Heart left ventricle (tissue), 16 donors: Measurements from ENCODE around the gene UCP1. TPM values are rescaled to one million over a fixed set of nuclear protein-coding genes. Genes with fewer than 3 reads are reported as not detected.

Experiments
- ATAC-seq, 4 donors: fragments of 200-7000 bp; cut with Tn5 transposase; one replicate each; pipeline ENCODE4 v1.9.1; 2020 to 2022; ENCODE audit warnings: moderate library complexity in 4 of 4, mild to moderate bottlenecking in 3 of 4, moderate number of reproducible peaks in 1 of 4
- DNase-seq, 5 donors: peaks; one replicate each; pipeline ENCODE4 v3.0.0-alpha.2; 2020
- H3K27ac ChIP-seq, 12 donors: fragments of 200-600 bp; sonication (generic) in 4 of 12; one replicate each; pipeline versions ENCODE4 v1.5.0 to v1.8.0; 2016 to 2022; ENCODE audit warnings: mild to moderate bottlenecking in 2 of 12
- H3K27me3 ChIP-seq, 9 donors: fragments of 200-600 bp; sonication (generic) in 2 of 9; one replicate each; pipeline versions ENCODE4 v1.5.1 to v1.8.0; 2016 to 2022; ENCODE audit warnings: mild to moderate bottlenecking in 3 of 9
- H3K36me3 ChIP-seq, 9 donors: fragments of 200-600 bp; sonication (generic) in 2 of 9; one replicate each; pipeline versions ENCODE4 v1.5.0 to v1.8.0; 2018 to 2022; ENCODE audit warnings: mild to moderate bottlenecking in 2 of 9
- H3K4me1 ChIP-seq, 12 donors: fragments of 200-600 bp; sonication (generic) in 4 of 12; one replicate each; pipeline versions ENCODE4 v1.5.0 to v1.8.0; 2016 to 2022; ENCODE audit warnings: mild to moderate bottlenecking in 3 of 12
- H3K4me3 ChIP-seq, 12 donors: fragments of 200-600 bp; sonication (generic) in 4 of 12; one replicate each; pipeline versions ENCODE4 v1.5.0 to v1.8.0; 2017 to 2022; ENCODE audit warnings: mild to moderate bottlenecking in 9 of 12, moderate library complexity in 4 of 12
- H3K9me3 ChIP-seq, 12 donors: fragments of 200-600 bp; sonication (generic) in 4 of 12; one replicate each; pipeline versions ENCODE4 v1.5.0 to v1.8.0; 2016 to 2022; ENCODE audit warnings: mild to moderate bottlenecking in 1 of 12
- POLR2A ChIP-seq, 2 donors: fragments of 450-650 bp; IDR thresholded peaks; one replicate each; pipeline ENCODE4 v1.6.1; 2017; ENCODE audit warnings: antibody characterized with exemption in 2 of 2, mild to moderate bottlenecking in 2 of 2, moderate library complexity in 2 of 2
- WGBS, 4 donors: extraction: QIAGEN DNeasy Blood & Tissue Kit in 2 of 4; methylation state at CpG; one replicate each; pipeline versions ENCODE4 v1.1.5 to v1.1.7; 2013 to 2018; 5-methylcytosine and 5-hydroxymethylcytosine counted together
- intact Hi-C, 10 donors: fragments of 100-400 bp; cut with DNase I; formaldehyde crosslinking; loops; one replicate each; pipeline versions ENCODE4 v1.11.1 to v1.14.2; 2022
- polyA plus RNA-seq, 2 donors: library from polyadenylated mRNA; stranded (reverse); fragments of 200-250 nt; gene quantifications; one replicate each; pipeline ENCODE4 v1.2.3, GENCODE V29; 2013
- total RNA-seq, 9 donors: library from RNA; depleted of rRNA in 2 of 9; stranded (reverse); fragments of >200 nt in 2 of 9; fragmentation: NEBNext Ultra II Directional in 3 of 9; extraction: Animal tissue kit (Norgen Biotek cat#: 25700) in 3 of 9; gene quantifications; one replicate each; pipeline versions ENCODE4 v1.1.0 to v1.2.4, GENCODE V29; 2016 to 2023
- TF ChIP-seq, protein P1 (sequence below), 12 donors: fragments of 200-600 bp; sonication (generic) in 4 of 12; IDR thresholded peaks; one replicate each; pipeline versions ENCODE4 v1.5.0 to v1.8.0; 2018 to 2022; ENCODE audit warnings: antibody characterized with exemption in 12 of 12, mild to moderate bottlenecking in 5 of 12
- donor health status: ischemic (EF 13 %, LVEDD 7.1; RV severe dilation, severe dysfunction).
- donor health status: healthy with polysubstance abuse.
- donor health status: DM: no; HTN: yes; CAD: no.
- donor health status: DM: no; HTN: no; CAD: no.
- donor health status: ischemic (EF 25% LVEDD 6.9; RV normal size, moderate dysfunction).
- donor health status: ischemic (EF 25% LVEDD 5.7; RV mildly dilated, moderate dysfunction).
- donor health status: healthy.
- donor health status: DM: yes; HTN: yes; CAD: no.
- donor health status: ischemic (EF 35%, LVEDD 5.7; RV mildly dilated, moderate dysfunction).
- donor health status: nonischemic (EF 11% LVEDD 7.7; RV severe dilation, severe dysfunction).
- donor health status: DM: yes; HTN: yes; CAD: no.
- donor health status: PGD.
- donor health status: ischemic (EF 29% LVEDD 5.4; RV normal size, mild dysfunction).
- donor health status: nonischemic (EF 23%, LVEDD 6.1; RV moderate dilation, normal function).

The UCP1 gene
- total and polyA plus RNA-seq, 11 donors: 0.14 TPM; not detected in 10

DNA sequence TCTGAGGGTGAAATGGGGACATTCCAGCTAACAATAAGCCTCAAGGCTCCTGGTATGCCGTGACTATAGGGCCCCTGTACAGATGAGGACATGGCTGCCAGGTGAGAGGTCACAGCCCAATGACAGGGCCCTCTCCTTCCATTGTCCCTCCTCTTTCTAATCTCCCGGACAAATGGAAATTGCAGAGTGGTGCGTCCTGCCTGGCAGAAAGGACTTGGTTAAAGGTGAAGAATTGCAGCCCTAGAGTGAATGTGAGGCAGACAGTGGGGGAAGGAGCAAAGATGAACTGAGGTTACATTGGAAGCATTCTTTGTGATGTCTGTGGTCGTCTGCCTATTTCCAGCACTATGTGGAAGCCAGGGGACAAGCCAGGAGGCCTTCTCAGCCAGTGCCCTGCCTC is 6.7 kb upstream of the UCP1 start:
- Histone ChIP-seq H3K9me3 (peaks cover 0 to 13% (median 3%) of the 10 kb centered on the region in 12 donors), H3K4me1 (peaks cover 0 to 5% (median 0%) of the 10 kb centered on the region in 12 donors), H3K4me3 (no peak overlapping the region), H3K27me3 (peaks cover 0 to 62% (median 16%) of the 10 kb centered on the region in 9 donors), H3K27ac (no peak overlapping the region), H3K36me3 (no peaks in the 10 kb centered on the region)
- no peak for DNase-seq
- TF ChIP-seq, protein P1, sequence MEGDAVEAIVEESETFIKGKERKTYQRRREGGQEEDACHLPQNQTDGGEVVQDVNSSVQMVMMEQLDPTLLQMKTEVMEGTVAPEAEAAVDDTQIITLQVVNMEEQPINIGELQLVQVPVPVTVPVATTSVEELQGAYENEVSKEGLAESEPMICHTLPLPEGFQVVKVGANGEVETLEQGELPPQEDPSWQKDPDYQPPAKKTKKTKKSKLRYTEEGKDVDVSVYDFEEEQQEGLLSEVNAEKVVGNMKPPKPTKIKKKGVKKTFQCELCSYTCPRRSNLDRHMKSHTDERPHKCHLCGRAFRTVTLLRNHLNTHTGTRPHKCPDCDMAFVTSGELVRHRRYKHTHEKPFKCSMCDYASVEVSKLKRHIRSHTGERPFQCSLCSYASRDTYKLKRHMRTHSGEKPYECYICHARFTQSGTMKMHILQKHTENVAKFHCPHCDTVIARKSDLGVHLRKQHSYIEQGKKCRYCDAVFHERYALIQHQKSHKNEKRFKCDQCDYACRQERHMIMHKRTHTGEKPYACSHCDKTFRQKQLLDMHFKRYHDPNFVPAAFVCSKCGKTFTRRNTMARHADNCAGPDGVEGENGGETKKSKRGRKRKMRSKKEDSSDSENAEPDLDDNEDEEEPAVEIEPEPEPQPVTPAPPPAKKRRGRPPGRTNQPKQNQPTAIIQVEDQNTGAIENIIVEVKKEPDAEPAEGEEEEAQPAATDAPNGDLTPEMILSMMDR (IDR thresholded peaks at IDR 0.05): no peak
- TF ChIP-seq POLR2A (IDR thresholded peaks at IDR 0.05): no peak
- ATAC-seq: no peak
- intact Hi-C loops: no loop called here
- WGBS, 4 donors: 59 to 83% (median 72%) methylated on average over 3 to 4 of the region's 4 CpGs

DNA sequence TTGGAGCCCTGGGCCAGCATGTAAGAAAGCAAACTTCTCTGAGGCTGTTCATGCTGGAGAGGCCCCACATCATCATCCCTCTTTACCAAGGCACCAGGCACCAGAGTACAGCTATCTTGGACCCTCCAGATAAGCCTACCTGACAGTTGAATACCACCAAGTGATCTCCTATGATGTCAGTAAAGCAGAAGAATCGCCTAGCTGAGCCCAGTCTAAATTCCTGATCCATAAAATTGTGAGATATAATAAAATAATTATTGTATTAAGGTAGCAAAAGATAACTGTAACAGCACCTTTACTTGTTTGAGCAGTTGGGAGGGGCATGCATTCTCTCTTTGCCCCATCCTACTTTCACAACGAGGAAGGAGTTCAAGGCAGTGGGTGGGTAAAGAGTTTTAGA is 2.9 kb upstream of the UCP1 start:
- Histone ChIP-seq H3K36me3 (no peaks in the 10 kb centered on the region), H3K4me3 (no peak overlapping the region), H3K9me3 (peaks cover 0 to 13% (median 3%) of the 10 kb centered on the region in 12 donors), H3K27ac (no peak overlapping the region), H3K4me1 (peaks cover 0 to 24% (median 12%) of the 10 kb centered on the region in 12 donors), H3K27me3 (peaks cover 3 to 67% (median 35%) of the 10 kb centered on the region in 9 donors)
- intact Hi-C loops: no loop called here
- DNase-seq (no peak), ATAC-seq (no peak)
- WGBS, 4 donors: 87 to 98% (median 89%) methylated on average over 2 of the region's 2 CpGs
- no peak for TF ChIP-seq POLR2A (IDR thresholded peaks at IDR 0.05)
- TF ChIP-seq, protein P1 (IDR thresholded peaks at IDR 0.05): no peak

DNA sequence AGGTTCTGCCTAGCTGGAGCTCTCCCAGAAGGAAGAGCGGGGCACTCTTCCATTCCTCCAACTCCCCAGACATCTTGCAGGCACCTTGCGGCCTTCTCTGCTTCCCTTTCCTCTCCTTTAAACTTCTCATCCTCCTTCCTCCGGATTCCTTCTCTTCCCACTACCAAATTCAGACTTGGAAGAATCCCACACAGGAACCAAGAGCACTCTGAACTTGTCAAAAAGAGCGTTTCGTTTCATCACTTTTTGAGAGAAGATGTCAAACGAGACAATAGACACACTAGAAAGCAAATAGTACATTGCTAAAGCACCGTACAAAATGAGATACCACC is 512 bp upstream of the UCP1 start:
- WGBS, 4 donors: 53 to 60% (median 56%) methylated on average over 7 of the region's 7 CpGs
- DNase-seq (no peak), ATAC-seq (no peak)
- peaks cover 0 to 13% (median 3%) of the 10 kb centered on the region in 12 donors for H3K9me3 ChIP-seq
- no peaks in the 10 kb centered on the region for H3K36me3 ChIP-seq
- H3K27me3 ChIP-seq: peaks cover 3 to 72% (median 40%) of the 10 kb centered on the region in 9 donors
- H3K4me3 ChIP-seq: peak overlapping the region; percentile 30 to 71 (median 56)
- H3K27ac ChIP-seq: no peak overlapping the region
- H3K4me1 ChIP-seq: peaks cover 0 to 24% (median 12%) of the 10 kb centered on the region in 12 donors
- TF ChIP-seq POLR2A (IDR thresholded peaks at IDR 0.05): no peak
- TF ChIP-seq, protein P1 (IDR thresholded peaks at IDR 0.05): no peak
- intact Hi-C loops: no loop called here

DNA sequence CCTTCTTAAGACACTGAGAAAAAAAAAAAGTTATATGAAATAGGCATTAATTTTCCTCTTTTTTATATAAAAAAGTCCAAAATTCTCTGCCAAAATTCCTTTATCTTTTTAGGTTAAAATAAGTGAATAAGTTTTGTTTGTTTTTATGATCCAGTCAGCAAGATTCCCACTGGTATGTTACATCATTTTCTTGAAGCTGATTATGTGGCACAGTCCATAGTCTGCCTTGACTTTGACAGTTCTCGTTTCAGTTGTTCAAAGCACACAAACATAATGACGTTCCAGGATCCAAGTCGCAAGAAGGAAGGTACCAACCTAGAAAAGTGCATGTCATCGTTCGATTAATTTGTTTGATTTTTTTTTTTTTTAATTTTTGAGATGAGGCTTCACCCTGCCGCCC is 9.1 kb downstream of the UCP1 start:
- Histone ChIP-seq H3K36me3 (no peaks in the 10 kb centered on the region), H3K4me3 (no peak overlapping the region), H3K9me3 (no peaks in the 10 kb centered on the region), H3K4me1 (no peaks in the 10 kb centered on the region), H3K27me3 (no peaks in the 10 kb centered on the region), H3K27ac (no peak overlapping the region)
- intact Hi-C loops: no loop called here
- no peak for TF ChIP-seq POLR2A (IDR thresholded peaks at IDR 0.05)
- TF ChIP-seq, protein P1 (IDR thresholded peaks at IDR 0.05): no peak
- WGBS, 4 donors: 86 to 92% (median 90%) methylated on average over 6 of the region's 6 CpGs
- ATAC-seq (no peak), DNase-seq (no peak)
